ENCODE results near the gene TBC1D3B.

Gene TBC1D3B

DNA sequence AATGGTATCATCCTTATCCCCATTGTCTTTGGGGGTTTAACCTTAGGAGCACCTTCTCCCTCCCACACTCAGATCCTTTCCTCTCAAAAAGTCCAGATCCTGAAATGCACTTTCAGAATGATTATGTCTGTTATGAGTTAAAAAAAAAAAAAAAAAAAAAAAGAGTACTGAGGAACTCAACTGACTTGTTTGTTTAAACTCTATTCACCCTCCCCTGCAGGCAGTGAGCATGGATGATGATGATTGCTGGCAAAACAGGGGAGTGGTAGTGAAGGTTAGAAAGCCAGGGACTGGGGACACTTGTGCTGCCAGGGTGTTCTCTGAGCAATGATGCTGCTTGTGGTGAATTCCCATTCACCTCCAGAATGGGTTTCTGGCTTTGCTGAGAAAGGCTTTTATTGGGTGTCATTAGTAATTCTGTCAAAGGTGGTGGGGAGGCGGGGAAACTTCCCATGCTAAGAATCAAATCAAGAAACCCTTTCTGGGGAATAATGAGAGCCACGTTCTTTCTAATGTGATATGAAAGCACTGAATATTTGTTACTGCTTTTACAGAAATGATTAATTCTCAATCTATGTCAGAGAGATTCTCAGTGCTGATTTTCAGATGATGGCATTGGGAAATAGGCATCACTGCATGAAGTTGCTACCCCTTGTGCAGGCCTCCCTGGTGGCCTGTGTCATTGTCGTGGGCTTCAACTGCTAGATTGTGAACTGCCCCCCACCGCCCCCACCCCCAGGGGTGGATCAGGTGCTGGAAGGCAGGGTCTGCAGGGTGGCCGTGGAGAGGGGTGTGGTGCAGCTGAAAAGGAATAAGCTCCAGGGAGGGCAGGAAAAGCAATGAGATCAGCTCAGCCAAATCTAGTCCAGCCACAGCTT, 58.7 kb downstream of the TBC1D3B start:
- H3K9me3 ChIP-seq (ENCODE audit: control insufficient read depth in 1 of 2, low read length in 2 of 2) = no peaks in the 10 kb centered on the region
- no peaks in the 10 kb centered on the region for H3K27me3 ChIP-seq (ENCODE audit: control insufficient read depth in 1 of 2, insufficient read depth in 2 of 2, low read length in 2 of 2)
- no peak overlapping the region for H3K4me3 ChIP-seq (ENCODE audit: low read depth in 1 of 2, low read length in 2 of 2)
- no peak overlapping the region for H3K27ac ChIP-seq (ENCODE audit: low read depth, low read length)
- H3K9ac ChIP-seq (ENCODE audit: low read depth in 1 of 2, low read length in 2 of 2) = no peak overlapping the region
- peaks cover 4 to 5% of the 10 kb centered on the region in 2 donors for H3K4me1 ChIP-seq (ENCODE audit: control insufficient read depth in 1 of 2, insufficient read depth in 2 of 2, low read length in 2 of 2)
- H3K36me3 ChIP-seq (ENCODE audit: control insufficient read depth in 1 of 2, insufficient read depth in 2 of 2, low read length in 2 of 2) = no peaks in the 10 kb centered on the region
